Measurements from ENCODE around the gene CXCL10. TPM values are rescaled to one million over a fixed set of nuclear protein-coding genes. Genes with fewer than 3 reads are reported as not detected.

The CXCL10 gene
- total RNA-seq, 1 experiment from 2014 or later, result 6.7 TPM

- Mint-ChIP-seq H3K4me1 (ENCODE audit: low read depth, unreplicated experiment) (peaks cover 35% of the 10 kb centered on the region), H3K27me3 (ENCODE audit: unreplicated experiment) (no peaks in the 10 kb centered on the region), H3K9me3 (ENCODE audit: low read depth, unreplicated experiment) (no peaks in the 10 kb centered on the region), H3K4me3 (ENCODE audit: low read depth, unreplicated experiment) (no peak overlapping the region), H3K36me3 (ENCODE audit: insufficient read depth, unreplicated experiment) (no peaks in the 10 kb centered on the region), H3K27ac (ENCODE audit: unreplicated experiment) (no peak overlapping the region)
- no TSS peak for BruUV-seq (replicated peaks)
- DNase-seq, result no peak
- TF ChIP-seq, protein P1, sequence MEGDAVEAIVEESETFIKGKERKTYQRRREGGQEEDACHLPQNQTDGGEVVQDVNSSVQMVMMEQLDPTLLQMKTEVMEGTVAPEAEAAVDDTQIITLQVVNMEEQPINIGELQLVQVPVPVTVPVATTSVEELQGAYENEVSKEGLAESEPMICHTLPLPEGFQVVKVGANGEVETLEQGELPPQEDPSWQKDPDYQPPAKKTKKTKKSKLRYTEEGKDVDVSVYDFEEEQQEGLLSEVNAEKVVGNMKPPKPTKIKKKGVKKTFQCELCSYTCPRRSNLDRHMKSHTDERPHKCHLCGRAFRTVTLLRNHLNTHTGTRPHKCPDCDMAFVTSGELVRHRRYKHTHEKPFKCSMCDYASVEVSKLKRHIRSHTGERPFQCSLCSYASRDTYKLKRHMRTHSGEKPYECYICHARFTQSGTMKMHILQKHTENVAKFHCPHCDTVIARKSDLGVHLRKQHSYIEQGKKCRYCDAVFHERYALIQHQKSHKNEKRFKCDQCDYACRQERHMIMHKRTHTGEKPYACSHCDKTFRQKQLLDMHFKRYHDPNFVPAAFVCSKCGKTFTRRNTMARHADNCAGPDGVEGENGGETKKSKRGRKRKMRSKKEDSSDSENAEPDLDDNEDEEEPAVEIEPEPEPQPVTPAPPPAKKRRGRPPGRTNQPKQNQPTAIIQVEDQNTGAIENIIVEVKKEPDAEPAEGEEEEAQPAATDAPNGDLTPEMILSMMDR (IDR thresholded peaks at IDR 0.05; ENCODE audit: unreplicated experiment), result no peak
- CTCF ChIA-PET, result no interaction called here
- intact Hi-C loops (cut with micrococcal nuclease; ENCODE audit: unreplicated experiment), result loop anchor here (2.0 kb wide), 1 partner anchor 55 kb away; the partner anchor contains the start of gene CXCL9
Measured at GRCh38 chr4:76061982-76062381, 38.7 kb upstream of the CXCL10 start.

GRCh38 chr4:76061421-76061820 lies 38.1 kb upstream of the CXCL10 start:
- BruUV-seq (replicated peaks), result no TSS peak
- Mint-ChIP-seq H3K36me3 (ENCODE audit: insufficient read depth, unreplicated experiment) (no peaks in the 10 kb centered on the region), H3K27me3 (ENCODE audit: unreplicated experiment) (no peaks in the 10 kb centered on the region), H3K4me3 (ENCODE audit: low read depth, unreplicated experiment) (no peak overlapping the region), H3K27ac (ENCODE audit: unreplicated experiment) (peak overlapping the region; percentile 36), H3K4me1 (ENCODE audit: low read depth, unreplicated experiment) (peaks cover 35% of the 10 kb centered on the region), H3K9me3 (ENCODE audit: low read depth, unreplicated experiment) (no peaks in the 10 kb centered on the region)
- intact Hi-C loops (cut with micrococcal nuclease; ENCODE audit: unreplicated experiment), result loop anchor here (2.0 kb wide), 1 partner anchor 55 kb away; the partner anchor contains the start of gene CXCL9
- CTCF ChIA-PET, result no interaction called here
- TF ChIP-seq, protein P1 (IDR thresholded peaks at IDR 0.05; ENCODE audit: unreplicated experiment), result no peak
- DNase-seq, result no peak

DNA sequence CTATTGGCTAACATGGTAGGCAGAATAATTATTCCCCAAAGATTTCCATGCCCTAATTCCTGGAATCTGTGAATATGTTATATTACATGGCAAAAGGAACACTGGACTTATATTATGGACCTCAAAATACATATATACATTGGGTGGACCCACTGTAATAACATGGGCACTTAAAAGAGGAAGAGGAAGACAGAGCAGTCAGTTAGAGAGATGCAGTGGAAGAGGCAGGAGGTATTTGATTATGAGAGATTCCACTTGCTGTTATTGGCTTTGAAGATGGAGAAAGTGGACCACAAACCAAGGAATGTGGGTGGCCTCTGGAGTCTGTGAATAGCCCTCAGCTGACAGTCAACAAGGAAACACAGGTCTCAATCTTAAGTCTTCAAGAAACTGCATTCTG lies 37.2 kb upstream of the CXCL10 start:
- H3K4me3 Mint-ChIP-seq (ENCODE audit: low read depth, unreplicated experiment), result no peak overlapping the region
- CTCF ChIA-PET, result no interaction called here
- no peaks in the 10 kb centered on the region for H3K9me3 Mint-ChIP-seq (ENCODE audit: low read depth, unreplicated experiment)
- peak; percentile 5 for DNase-seq
- BruUV-seq (replicated peaks), result no TSS peak
- no peaks in the 10 kb centered on the region for H3K27me3 Mint-ChIP-seq (ENCODE audit: unreplicated experiment)
- intact Hi-C loops (cut with micrococcal nuclease; ENCODE audit: unreplicated experiment), result loop anchor here (2.0 kb wide), 1 partner anchor 54 kb away; the partner anchor contains the start of gene CXCL9
- peak overlapping the region; percentile 36 for H3K27ac Mint-ChIP-seq (ENCODE audit: unreplicated experiment)
- H3K36me3 Mint-ChIP-seq (ENCODE audit: insufficient read depth, unreplicated experiment), result no peaks in the 10 kb centered on the region
- TF ChIP-seq, protein P1 (IDR thresholded peaks at IDR 0.05; ENCODE audit: unreplicated experiment), result no peak
- peaks cover 35% of the 10 kb centered on the region for H3K4me1 Mint-ChIP-seq (ENCODE audit: low read depth, unreplicated experiment)

GRCh38 chr4:76059750-76060149 lies 36.5 kb upstream of the CXCL10 start:
- Mint-ChIP-seq H3K27ac (ENCODE audit: unreplicated experiment) (no peak overlapping the region), H3K36me3 (ENCODE audit: insufficient read depth, unreplicated experiment) (no peaks in the 10 kb centered on the region), H3K9me3 (ENCODE audit: low read depth, unreplicated experiment) (no peaks in the 10 kb centered on the region), H3K27me3 (ENCODE audit: unreplicated experiment) (no peaks in the 10 kb centered on the region), H3K4me1 (ENCODE audit: low read depth, unreplicated experiment) (peaks cover 35% of the 10 kb centered on the region), H3K4me3 (ENCODE audit: low read depth, unreplicated experiment) (no peak overlapping the region)
- no TSS peak for BruUV-seq (replicated peaks)
- TF ChIP-seq, protein P1 (IDR thresholded peaks at IDR 0.05; ENCODE audit: unreplicated experiment), result no peak
- DNase-seq, result no peak
- CTCF ChIA-PET, result no interaction called here
- intact Hi-C loops (cut with micrococcal nuclease; ENCODE audit: unreplicated experiment), result loop anchor here (2.0 kb wide), 1 partner anchor 53 kb away; the partner anchor contains the start of gene CXCL9

Data from Calu3 (cell line).